Measurements from ENCODE around the gene LRP1B. TPM values are rescaled to one million over a fixed set of nuclear protein-coding genes. Genes with fewer than 3 reads are reported as not detected.

Gene LRP1B
- total and polyA plus RNA-seq, 2 of the 8 experiments (the other 6 are each of a cell fraction or from before 2014, with no cell fraction given), result 0.03 TPM; not detected in 1

GRCh38 chr2:140975237-140975636 lies 1155.6 kb downstream of the LRP1B start (continued):
- no peak for TF ChIP-seq CHD7 (IDR thresholded peaks at IDR 0.05; ENCODE audit: insufficient replicate concordance, low read length)
- no peak for TF ChIP-seq YY1 (IDR thresholded peaks at IDR 0.05; ENCODE audit: low read depth, low read length)
- no peak for TF ChIP-seq CREB1 (IDR thresholded peaks at IDR 0.05)
- TF ChIP-seq POU5F1 (IDR thresholded peaks at IDR 0.05; ENCODE audit: low read depth, low read length), result no peak

Data from H1 (cell line).